ENCODE measurements around the gene GPS1. TPM values are rescaled to one million over a fixed set of nuclear protein-coding genes. Genes with fewer than 3 reads are reported as not detected.
A peak's percentile ranks its signal among the peaks of the same experiment; 100 is the strongest.

Gene GPS1
- total RNA-seq, 3 donors from 2014 or later, result 68.8 to 95.4 (median 94.4) TPM

DNA sequence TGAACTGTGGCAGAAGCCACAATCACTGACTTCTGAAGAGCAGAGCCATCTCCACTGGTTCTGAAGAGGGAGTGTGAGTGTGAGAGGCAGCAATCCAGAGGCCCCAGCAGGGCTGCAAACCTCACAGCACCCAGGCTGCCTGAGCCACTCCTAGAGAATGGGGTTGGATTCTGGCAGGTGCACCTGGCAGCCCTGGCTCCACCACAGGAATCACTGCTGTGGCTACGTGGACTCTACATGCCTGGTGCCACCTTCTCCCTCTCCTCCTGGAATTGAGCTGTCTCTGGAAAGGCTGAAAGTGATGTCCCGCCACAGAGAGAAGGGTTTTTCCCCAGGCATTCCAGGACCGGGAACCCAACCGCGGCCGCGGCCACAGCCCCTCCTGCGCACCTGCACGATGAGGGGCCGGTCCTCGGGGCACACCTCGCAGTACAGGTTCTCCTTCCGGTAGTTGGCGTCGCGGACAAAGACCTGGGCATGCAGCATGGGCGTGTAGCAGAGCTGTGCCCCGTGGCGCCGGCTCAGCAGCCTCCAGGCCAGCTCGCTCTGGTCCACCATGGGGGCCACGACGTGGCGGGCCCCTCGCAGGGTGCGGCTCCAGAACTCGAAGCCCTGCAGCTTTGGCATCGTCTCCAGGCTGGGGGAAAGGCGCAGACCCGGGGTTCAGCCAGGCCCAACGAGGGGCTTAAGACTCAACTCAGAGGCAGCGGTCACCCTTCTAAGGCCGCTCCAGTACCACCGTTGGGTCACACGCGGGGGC lies 12.9 kb downstream of the GPS1 start:
- H3K27me3 ChIP-seq, result no peaks in the 10 kb centered on the region
- no peak for DNase-seq (ENCODE audit: low spot score in 2 of 2)
- H3K4me3 ChIP-seq, result peak overlapping the region; percentile 87 to 96 (median 90)
- intact Hi-C loops (cut with DNase I; ENCODE audit: low total_unique reads), result no loop called here
- H3K36me3 ChIP-seq, result peaks cover 5% of the 10 kb centered on the region
- TF ChIP-seq POLR2AphosphoS5 (IDR thresholded peaks at IDR 0.05) (no peak), CTCF (IDR thresholded peaks at IDR 0.05) (no peak), POLR2A (IDR thresholded peaks at IDR 0.05) (no peak)
- H3K27ac ChIP-seq, result peak overlapping the region; percentile 73 to 97
- H3K4me1 ChIP-seq, result peaks cover 0 to 11% of the 10 kb centered on the region in 2 donors
- H3K9me3 ChIP-seq, result no peaks in the 10 kb centered on the region

- Histone ChIP-seq H3K27ac (peak overlapping the region; percentile 73 to 97), H3K4me1 (peaks cover 0 to 11% of the 10 kb centered on the region in 2 donors), H3K4me3 (peak overlapping the region; percentile 87 to 96 (median 90)), H3K36me3 (peaks cover 3% of the 10 kb centered on the region), H3K9me3 (no peaks in the 10 kb centered on the region), H3K27me3 (no peaks in the 10 kb centered on the region)
- intact Hi-C loops (cut with DNase I; ENCODE audit: low total_unique reads), result no loop called here
- no peak for DNase-seq (ENCODE audit: low spot score in 2 of 2)
- TF ChIP-seq POLR2A (IDR thresholded peaks at IDR 0.05), result no peak
These were observed 13.5 kb downstream of the GPS1 start for GRCh38 chr17:82065193-82065637.

DNA sequence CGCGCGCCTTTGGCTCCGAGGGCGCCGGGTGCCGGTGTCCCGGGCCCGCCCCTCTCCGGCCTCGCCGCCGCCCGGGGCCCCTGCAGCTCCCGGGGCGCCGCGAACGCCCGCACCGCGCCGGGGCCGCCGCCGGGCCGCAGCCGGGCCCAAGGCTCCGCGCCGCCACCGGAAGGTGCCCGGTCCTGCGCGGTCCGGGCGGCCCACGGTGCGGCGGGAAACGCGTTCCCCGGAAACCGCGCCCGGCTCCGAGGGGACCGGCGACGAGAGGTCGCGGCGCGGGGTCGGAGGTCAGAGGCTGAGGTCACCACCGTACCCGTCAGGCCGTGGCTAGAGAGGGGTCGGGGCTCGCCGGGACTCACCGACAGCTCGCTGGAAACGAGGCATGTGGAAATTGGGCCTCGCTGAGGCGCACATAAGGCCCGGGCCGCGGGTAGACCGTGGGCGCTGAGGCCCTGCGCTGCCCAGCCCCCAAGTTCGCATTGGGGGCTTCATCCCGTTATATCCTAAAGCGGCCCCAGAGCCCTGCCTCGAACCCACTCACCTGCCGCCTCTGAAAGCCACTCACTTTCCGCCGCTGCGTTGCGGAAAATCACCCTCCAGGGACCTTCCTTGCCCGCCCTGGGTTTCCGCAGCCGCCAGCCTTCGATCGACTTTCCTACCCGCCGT lies 14.1 kb downstream of the GPS1 start, which contains the start of gene DUS1L:
Gene DUS1L (minus strand): TSS at position 167 of the 666 bp plus-strand sequence. CDS start 745 bp downstream, outside the sequence.
- intact Hi-C loops (cut with DNase I; ENCODE audit: low total_unique reads), result no loop called here
- Histone ChIP-seq H3K9me3 (no peaks in the 10 kb centered on the region), H3K36me3 (no peaks in the 10 kb centered on the region), H3K4me3 (peak within 1 kb of the TSS; percentile 87 to 96 (median 90)), H3K27me3 (no peaks in the 10 kb centered on the region), H3K4me1 (peaks cover 0 to 11% of the 10 kb centered on the region in 2 donors), H3K27ac (peak within 1 kb of the TSS; percentile 87 to 97)
- DNase-seq (ENCODE audit: low spot score in 2 of 2), result peak in 1 of 2 donors; percentile 67
- TF ChIP-seq CTCF (IDR thresholded peaks at IDR 0.05) (peak in 1 of 3 donors; percentile 10), POLR2A (IDR thresholded peaks at IDR 0.05) (no peak), POLR2AphosphoS5 (IDR thresholded peaks at IDR 0.05) (peak; percentile 65 to 86 (median 73))

DNA sequence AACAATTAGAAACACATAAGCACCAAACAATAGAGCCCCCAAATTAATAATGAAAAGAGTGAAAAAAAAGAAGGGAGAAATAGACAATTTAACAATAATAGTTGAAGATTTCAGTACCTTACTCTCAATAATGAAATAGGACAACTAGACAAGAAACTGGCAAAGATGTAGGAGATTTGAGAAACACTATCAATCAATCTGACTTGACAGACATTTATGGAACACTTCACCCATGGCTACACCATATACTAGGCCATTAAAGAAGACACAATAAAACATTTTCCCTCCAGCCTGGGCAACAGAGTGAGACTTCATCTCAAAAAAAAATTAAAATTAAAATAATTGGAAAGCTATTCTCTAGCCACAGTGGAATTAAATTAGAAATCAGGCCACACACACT lies 18.9 kb downstream of the GPS1 start:
- no peak for DNase-seq (ENCODE audit: low spot score in 2 of 2)
- intact Hi-C loops (cut with DNase I; ENCODE audit: low total_unique reads), result no loop called here
- TF ChIP-seq POLR2AphosphoS5 (IDR thresholded peaks at IDR 0.05) (no peak), POLR2A (IDR thresholded peaks at IDR 0.05) (no peak), CTCF (IDR thresholded peaks at IDR 0.05) (no peak)
- Histone ChIP-seq H3K27ac (no peak overlapping the region), H3K36me3 (no peaks in the 10 kb centered on the region), H3K9me3 (no peaks in the 10 kb centered on the region), H3K27me3 (no peaks in the 10 kb centered on the region), H3K4me1 (no peaks in the 10 kb centered on the region), H3K4me3 (no peak overlapping the region)

DNA sequence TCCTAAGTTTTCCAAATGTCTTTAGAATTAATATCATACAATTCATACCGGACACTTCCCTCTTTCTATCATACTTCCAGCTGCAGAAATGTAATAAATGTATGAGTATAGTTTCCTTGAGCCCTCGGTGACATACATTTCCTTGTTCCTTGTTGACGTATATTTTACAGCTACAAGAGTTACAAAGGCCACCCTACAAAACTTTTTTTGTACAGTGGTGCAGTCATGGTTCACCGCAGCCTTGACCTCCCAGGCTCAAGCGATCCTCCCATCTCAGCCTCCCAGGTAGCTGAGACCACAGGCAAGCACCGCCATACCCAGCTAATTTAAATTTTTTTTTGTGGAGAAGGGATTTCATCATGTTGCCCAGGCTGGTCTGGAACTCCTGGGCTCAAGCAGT lies 21.1 kb downstream of the GPS1 start:
- DNase-seq (ENCODE audit: low spot score in 2 of 2), result no peak
- Histone ChIP-seq H3K27me3 (no peaks in the 10 kb centered on the region), H3K36me3 (no peaks in the 10 kb centered on the region), H3K4me3 (no peak overlapping the region), H3K4me1 (no peaks in the 10 kb centered on the region), H3K9me3 (no peaks in the 10 kb centered on the region), H3K27ac (no peak overlapping the region)
- intact Hi-C loops (cut with DNase I; ENCODE audit: low total_unique reads), result no loop called here
- no peak for TF ChIP-seq CTCF (IDR thresholded peaks at IDR 0.05)
- TF ChIP-seq POLR2AphosphoS5 (IDR thresholded peaks at IDR 0.05), result no peak
- TF ChIP-seq POLR2A (IDR thresholded peaks at IDR 0.05), result no peak
